ENCODE results near the gene MYCBP2. TPM values are rescaled to one million over a fixed set of nuclear protein-coding genes. Genes with fewer than 3 reads are reported as not detected.

The MYCBP2 gene
- total and polyA plus RNA-seq, 4 experiments from 2014 or later, result 13.3 to 197 (median 118) TPM

DNA sequence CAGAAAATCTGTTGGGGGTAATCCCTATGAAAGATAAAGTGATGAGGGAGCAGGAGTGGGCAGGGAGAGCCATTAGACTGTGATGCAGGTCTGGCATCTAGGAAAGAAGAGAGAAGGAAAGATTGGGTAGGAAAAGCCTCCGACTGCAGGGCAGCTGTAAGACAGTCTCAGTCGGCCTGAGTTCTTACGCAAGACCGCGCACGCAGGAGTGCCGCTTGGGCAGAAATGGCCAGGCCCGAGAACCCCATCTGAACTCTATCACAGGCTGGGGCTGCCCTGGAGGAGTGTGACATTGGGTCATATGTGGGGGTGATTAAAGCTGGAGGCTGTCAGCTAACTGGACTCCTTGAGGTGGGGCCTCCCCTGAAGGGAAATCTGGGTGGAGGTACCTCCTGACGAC, 286.1 kb downstream of the MYCBP2 start:
- no peak overlapping the region for H3K4me3 ChIP-seq (ENCODE audit: low read length in 2 of 2)
- peaks cover 11% of the 10 kb centered on the region for H3K36me3 ChIP-seq (ENCODE audit: insufficient read depth, low read length)
- Mint-ChIP-seq H3K27ac (no peak overlapping the region), H3K4me3 (no peak overlapping the region), H3K9me3 (peaks cover 0 to 2% (median 0%) of the 10 kb centered on the region in 8 donors), H3K36me3 (peaks cover 0 to 15% of the 10 kb centered on the region in 2 donors), H3K27me3 (no peaks in the 10 kb centered on the region), H3K4me1 (peaks cover 0 to 7% (median under 1%) of the 10 kb centered on the region in 4 donors)
- H3K27me3 ChIP-seq (ENCODE audit: insufficient read depth, low read length), result no peaks in the 10 kb centered on the region
- H3K9me3 ChIP-seq (ENCODE audit: control insufficient read depth in 1 of 2, low read length in 2 of 2), result no peaks in the 10 kb centered on the region
- intact Hi-C loops (cut with micrococcal nuclease), result no loop called here
- POLR2A ChIA-PET (ENCODE audit: partially characterized antibody), result no interaction called here
- CTCF ChIA-PET (ENCODE audit: partially characterized antibody), result no interaction called here
- no peaks in the 10 kb centered on the region for H3K4me1 ChIP-seq (ENCODE audit: insufficient read depth, low read length)
- no peak for DNase-seq
- H3K27ac ChIP-seq (ENCODE audit: low read depth, low read length), result no peak overlapping the region

DNA sequence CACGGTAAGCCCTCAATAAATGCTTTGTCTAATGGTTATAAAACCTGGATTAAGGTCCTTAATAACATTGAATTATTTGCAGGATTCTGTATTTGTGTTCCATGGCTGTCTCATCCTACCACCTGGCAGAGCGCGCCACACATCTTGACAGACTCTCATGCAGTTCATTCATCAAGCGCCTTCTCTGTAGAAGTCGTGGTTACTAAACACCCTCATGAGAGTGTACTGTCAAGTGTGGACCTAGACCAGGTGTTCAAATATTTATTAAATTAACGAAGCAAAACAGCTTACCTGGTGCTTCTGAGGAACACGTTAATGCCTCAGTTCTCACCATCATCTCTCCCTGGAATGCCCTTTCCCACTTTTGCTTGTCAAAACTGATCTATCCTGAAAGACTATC, 286.8 kb downstream of the MYCBP2 start:
- Histone ChIP-seq H3K36me3 (ENCODE audit: insufficient read depth, low read length) (peaks cover 3% of the 10 kb centered on the region), H3K27ac (ENCODE audit: low read depth, low read length) (no peak overlapping the region), H3K9me3 (ENCODE audit: control insufficient read depth in 1 of 2, low read length in 2 of 2) (no peaks in the 10 kb centered on the region), H3K4me1 (ENCODE audit: insufficient read depth, low read length) (no peaks in the 10 kb centered on the region), H3K4me3 (ENCODE audit: low read length in 2 of 2) (no peak overlapping the region), H3K27me3 (ENCODE audit: insufficient read depth, low read length) (no peaks in the 10 kb centered on the region)
- POLR2A ChIA-PET (ENCODE audit: partially characterized antibody), result no interaction called here
- Mint-ChIP-seq H3K4me1 (peaks cover 0 to 7% (median under 1%) of the 10 kb centered on the region in 4 donors), H3K27ac (no peak overlapping the region), H3K9me3 (peaks cover 0 to 2% (median 0%) of the 10 kb centered on the region in 8 donors), H3K36me3 (peaks cover 0 to 13% of the 10 kb centered on the region in 2 donors), H3K4me3 (no peak overlapping the region), H3K27me3 (no peaks in the 10 kb centered on the region)
- no peak for DNase-seq
- CTCF ChIA-PET (ENCODE audit: partially characterized antibody), result no interaction called here
- intact Hi-C loops (cut with micrococcal nuclease), result no loop called here

DNA sequence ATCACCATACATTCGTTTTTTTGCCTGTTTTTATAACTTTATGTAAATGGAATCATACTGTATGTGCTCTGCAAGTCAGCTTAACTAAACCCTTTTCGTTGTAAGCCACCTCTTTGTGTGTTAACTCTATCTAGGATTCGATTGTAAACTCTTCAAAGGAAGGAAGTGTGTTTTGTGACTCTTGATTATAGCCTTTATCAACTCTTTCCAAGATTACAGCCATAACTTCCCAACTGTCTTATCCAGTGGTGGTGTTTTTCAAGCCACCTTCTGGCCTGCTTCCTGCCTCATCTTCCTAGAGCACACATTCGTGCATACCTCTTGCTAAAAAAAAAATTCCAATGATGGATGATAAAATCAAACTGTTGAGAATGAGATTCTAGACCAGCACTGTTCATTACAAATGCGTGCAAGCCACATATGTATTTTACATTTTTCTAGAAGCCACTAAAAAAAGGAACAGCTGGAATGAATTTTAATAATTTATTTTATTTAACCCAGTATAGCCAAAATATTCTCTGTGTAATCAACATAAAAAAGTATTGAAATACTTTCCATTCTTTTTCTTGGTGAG, 287.9 kb downstream of the MYCBP2 start:
- CTCF ChIA-PET (ENCODE audit: partially characterized antibody), result no interaction called here
- Histone ChIP-seq H3K4me3 (ENCODE audit: low read length in 2 of 2) (no peak overlapping the region), H3K36me3 (ENCODE audit: insufficient read depth, low read length) (no peaks in the 10 kb centered on the region), H3K9me3 (ENCODE audit: control insufficient read depth in 1 of 2, low read length in 2 of 2) (no peaks in the 10 kb centered on the region), H3K27ac (ENCODE audit: low read depth, low read length) (no peak overlapping the region), H3K4me1 (ENCODE audit: insufficient read depth, low read length) (no peaks in the 10 kb centered on the region), H3K27me3 (ENCODE audit: insufficient read depth, low read length) (no peaks in the 10 kb centered on the region)
- Mint-ChIP-seq H3K27me3 (no peaks in the 10 kb centered on the region), H3K4me1 (peaks cover 0 to 7% (median under 1%) of the 10 kb centered on the region in 4 donors), H3K9me3 (peaks cover 0 to 2% (median 0%) of the 10 kb centered on the region in 8 donors), H3K4me3 (no peak overlapping the region), H3K27ac (no peak overlapping the region), H3K36me3 (peaks cover 0 to 5% of the 10 kb centered on the region in 2 donors)
- no peak for DNase-seq
- intact Hi-C loops (cut with micrococcal nuclease), result no loop called here
- POLR2A ChIA-PET (ENCODE audit: partially characterized antibody), result interaction anchor here (1.4 kb wide), 1 partner anchor 12 kb away, joined by 6 read pairs; the partner anchor contains the start of gene FBXL3

DNA sequence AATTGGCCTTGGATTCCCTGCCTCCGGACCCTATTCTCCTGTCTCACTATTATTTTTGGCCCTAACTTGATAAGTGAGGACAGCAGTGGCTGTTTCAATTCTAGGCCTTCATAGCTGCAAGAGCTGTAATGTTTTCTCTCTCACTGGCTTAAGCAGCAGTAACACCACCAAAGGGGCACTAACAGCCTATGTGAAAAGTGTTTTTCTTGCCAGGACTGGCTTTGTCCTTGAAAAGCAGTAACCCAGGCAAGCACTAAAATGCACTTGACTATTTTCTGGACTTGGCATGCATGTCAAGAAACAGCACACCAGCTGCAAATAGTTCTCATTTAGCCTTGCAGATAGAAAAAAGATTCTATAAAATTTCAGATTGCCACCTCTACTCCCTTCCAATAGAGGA, 290.6 kb downstream of the MYCBP2 start:
- H3K27me3 Mint-ChIP-seq, result no peaks in the 10 kb centered on the region
- H3K27ac Mint-ChIP-seq, result no peak overlapping the region
- no peak overlapping the region for H3K4me3 Mint-ChIP-seq
- ChIA-PET CTCF (ENCODE audit: partially characterized antibody) (no interaction called here), POLR2A (ENCODE audit: partially characterized antibody) (interaction anchor here (1.8 kb wide), 1 partner anchor 11 kb away, joined by 7 read pairs; no protein-coding TSS in a partner anchor)
- H3K4me3 ChIP-seq (ENCODE audit: low read length in 2 of 2), result no peak overlapping the region
- H3K36me3 Mint-ChIP-seq, result no peaks in the 10 kb centered on the region
- no peaks in the 10 kb centered on the region for H3K9me3 ChIP-seq (ENCODE audit: control insufficient read depth in 1 of 2, low read length in 2 of 2)
- peaks cover 0 to 2% (median 0%) of the 10 kb centered on the region in 8 donors for H3K9me3 Mint-ChIP-seq
- no peaks in the 10 kb centered on the region for H3K27me3 ChIP-seq (ENCODE audit: insufficient read depth, low read length)
- no peaks in the 10 kb centered on the region for H3K36me3 ChIP-seq (ENCODE audit: insufficient read depth, low read length)
- no peaks in the 10 kb centered on the region for H3K4me1 ChIP-seq (ENCODE audit: insufficient read depth, low read length)
- H3K27ac ChIP-seq (ENCODE audit: low read depth, low read length), result no peak overlapping the region
- peaks cover 0 to 1% (median 0%) of the 10 kb centered on the region in 4 donors for H3K4me1 Mint-ChIP-seq
- intact Hi-C loops (cut with micrococcal nuclease), result no loop called here
- DNase-seq, result no peak

DNA sequence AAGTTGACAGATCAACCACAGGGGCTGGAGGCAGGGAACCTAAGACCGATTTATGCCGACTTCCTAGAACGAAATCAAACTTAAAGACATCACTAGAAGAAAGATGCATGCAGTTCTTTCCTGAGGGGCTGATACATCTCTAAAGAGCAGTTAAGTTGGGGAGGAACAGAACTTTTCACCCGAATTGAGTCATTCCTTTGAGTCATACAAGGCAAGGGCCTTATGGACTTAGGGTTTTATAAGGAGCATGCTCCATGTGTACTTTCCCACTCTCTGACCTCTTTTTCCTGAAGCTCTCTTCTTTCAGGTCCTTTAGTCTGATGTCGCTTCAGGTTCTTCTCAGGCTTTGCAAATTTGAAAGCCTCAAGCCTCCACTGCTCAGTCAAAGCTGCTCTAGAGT, 292.0 kb downstream of the MYCBP2 start:
- no peak overlapping the region for H3K4me3 ChIP-seq (ENCODE audit: low read length in 2 of 2)
- ChIA-PET CTCF (ENCODE audit: partially characterized antibody) (interaction anchor here (1.2 kb wide), 1 partner anchor 54 kb away, joined by 3 read pairs; no protein-coding TSS in a partner anchor), POLR2A (ENCODE audit: partially characterized antibody) (interaction anchor here (0.5 to 1.8 kb wide), 2 partner anchors 9 to 14 kb away, joined by 3 to 7 read pairs; no protein-coding TSS in a partner anchor)
- Mint-ChIP-seq H3K27ac (no peak overlapping the region), H3K4me3 (no peak overlapping the region), H3K9me3 (peaks cover 0 to 2% (median 0%) of the 10 kb centered on the region in 8 donors), H3K36me3 (no peaks in the 10 kb centered on the region), H3K4me1 (no peaks in the 10 kb centered on the region), H3K27me3 (no peaks in the 10 kb centered on the region)
- H3K9me3 ChIP-seq (ENCODE audit: control insufficient read depth in 1 of 2, low read length in 2 of 2), result no peaks in the 10 kb centered on the region
- intact Hi-C loops (cut with micrococcal nuclease), result no loop called here
- H3K4me1 ChIP-seq (ENCODE audit: insufficient read depth, low read length), result no peaks in the 10 kb centered on the region
- H3K27me3 ChIP-seq (ENCODE audit: insufficient read depth, low read length), result no peaks in the 10 kb centered on the region
- no peak for DNase-seq
- H3K36me3 ChIP-seq (ENCODE audit: insufficient read depth, low read length), result no peaks in the 10 kb centered on the region
- H3K27ac ChIP-seq (ENCODE audit: low read depth, low read length), result no peak overlapping the region

DNA sequence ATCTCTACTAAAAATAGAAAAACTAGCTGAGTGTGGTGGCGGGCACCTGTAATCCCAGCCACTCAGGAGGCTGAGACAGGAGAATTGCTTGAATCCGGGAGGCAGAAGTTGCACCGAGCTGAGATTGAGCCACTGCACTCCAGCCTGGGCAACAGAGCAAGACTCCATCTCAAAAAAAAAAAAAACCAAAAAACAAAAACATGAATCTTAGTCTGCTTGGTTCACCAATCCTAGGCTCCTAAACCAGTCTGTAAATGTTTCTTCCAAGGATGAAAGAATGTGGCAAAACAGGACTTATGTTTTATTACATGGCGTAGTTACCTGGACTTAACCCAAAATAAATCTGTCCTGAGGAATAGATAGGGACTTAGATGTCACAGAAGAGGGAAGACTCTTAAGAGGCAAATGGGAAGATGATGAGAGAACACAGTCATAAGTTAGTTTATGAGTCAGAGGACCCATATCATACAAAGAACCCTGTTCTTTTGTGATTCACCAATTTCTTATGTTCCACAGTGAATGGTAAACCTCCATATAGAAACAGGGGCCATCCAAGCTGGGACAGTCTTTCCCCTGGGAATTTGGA, 293.1 kb downstream of the MYCBP2 start:
- H3K9me3 Mint-ChIP-seq, result peaks cover 0 to 2% (median 0%) of the 10 kb centered on the region in 8 donors
- ChIA-PET CTCF (ENCODE audit: partially characterized antibody) (interaction anchor here (1.2 kb wide), 1 partner anchor 53 kb away, joined by 3 read pairs; no protein-coding TSS in a partner anchor), POLR2A (ENCODE audit: partially characterized antibody) (no interaction called here)
- Histone ChIP-seq H3K4me3 (ENCODE audit: low read length in 2 of 2) (no peak overlapping the region), H3K27me3 (ENCODE audit: insufficient read depth, low read length) (no peaks in the 10 kb centered on the region), H3K4me1 (ENCODE audit: insufficient read depth, low read length) (no peaks in the 10 kb centered on the region), H3K9me3 (ENCODE audit: control insufficient read depth in 1 of 2, low read length in 2 of 2) (no peaks in the 10 kb centered on the region), H3K36me3 (ENCODE audit: insufficient read depth, low read length) (no peaks in the 10 kb centered on the region), H3K27ac (ENCODE audit: low read depth, low read length) (no peak overlapping the region)
- no peaks in the 10 kb centered on the region for H3K27me3 Mint-ChIP-seq
- H3K36me3 Mint-ChIP-seq, result no peaks in the 10 kb centered on the region
- intact Hi-C loops (cut with micrococcal nuclease), result no loop called here
- H3K4me3 Mint-ChIP-seq, result no peak overlapping the region
- H3K4me1 Mint-ChIP-seq, result no peaks in the 10 kb centered on the region
- H3K27ac Mint-ChIP-seq, result no peak overlapping the region
- no peak for DNase-seq

DNA sequence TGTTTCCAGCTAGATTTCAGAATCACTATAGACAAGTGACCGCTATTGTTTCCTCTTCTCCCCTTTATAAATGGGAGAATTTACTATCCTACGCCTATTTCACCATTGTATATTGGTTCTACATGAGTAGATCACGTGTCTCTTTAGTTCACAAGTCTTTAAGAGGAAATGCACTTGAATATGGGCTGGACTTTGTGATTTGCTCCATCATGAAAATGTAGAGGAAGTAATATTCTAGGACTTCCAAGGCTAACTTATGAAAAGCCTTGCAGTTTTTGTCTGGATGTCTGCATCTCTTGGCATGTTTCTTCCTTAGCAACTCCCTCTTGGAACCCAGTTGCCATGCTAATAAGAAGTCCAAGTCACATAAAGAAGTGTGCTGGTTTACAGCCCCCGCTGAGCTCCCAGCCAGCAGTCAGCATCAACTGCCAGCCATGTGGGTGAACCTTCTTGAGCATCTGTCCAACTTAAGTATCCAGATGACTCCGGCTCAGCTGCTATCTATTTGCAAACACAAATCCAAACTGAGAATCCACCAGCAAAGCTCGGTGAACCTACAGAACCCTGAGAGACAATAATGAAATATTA, 295.1 kb downstream of the MYCBP2 start:
- Histone ChIP-seq H3K27me3 (ENCODE audit: insufficient read depth, low read length) (no peaks in the 10 kb centered on the region), H3K27ac (ENCODE audit: low read depth, low read length) (no peak overlapping the region), H3K4me1 (ENCODE audit: insufficient read depth, low read length) (peaks cover 9% of the 10 kb centered on the region), H3K9me3 (ENCODE audit: control insufficient read depth in 1 of 2, low read length in 2 of 2) (no peaks in the 10 kb centered on the region), H3K36me3 (ENCODE audit: insufficient read depth, low read length) (no peaks in the 10 kb centered on the region), H3K4me3 (ENCODE audit: low read length in 2 of 2) (no peak overlapping the region)
- intact Hi-C loops (cut with micrococcal nuclease), result no loop called here
- Mint-ChIP-seq H3K27ac (no peak overlapping the region), H3K27me3 (no peaks in the 10 kb centered on the region), H3K36me3 (peaks cover 0 to 2% of the 10 kb centered on the region in 2 donors), H3K4me3 (no peak overlapping the region), H3K4me1 (peaks cover 8 to 18% (median 12%) of the 10 kb centered on the region in 4 donors), H3K9me3 (no peaks in the 10 kb centered on the region)
- DNase-seq, result no peak
- CTCF ChIA-PET (ENCODE audit: partially characterized antibody), result interaction anchor here (1.4 kb wide), 1 partner anchor 30 kb away, joined by 3 read pairs; no protein-coding TSS in a partner anchor
- POLR2A ChIA-PET (ENCODE audit: partially characterized antibody), result no interaction called here
